PC-3 (cell line): ENCODE measurements around the gene RIMBP2.

Source experiments
- EZH2 ChIP-seq: fragments of 300-600 bp; sonication (generic); IDR thresholded peaks from one replicate; pipeline ENCODE4 v1.6.1; 2017; ENCODE audit warnings: antibody characterized with exemption, mild to moderate bottlenecking, low read length; ENCODE audit not compliant: unreplicated experiment
- EZH2phosphoT487 ChIP-seq: fragments of 300-600 bp; sonication (generic); IDR thresholded peaks from 2 replicates; pipeline ENCODE4 v1.6.1; 2018; ENCODE audit warnings: mild to moderate bottlenecking, antibody characterized with exemption, low read length, borderline replicate concordance
- TF ChIP-seq, protein P1 (sequence below): fragments of 300-600 bp; sonication (generic); conservative IDR thresholded peaks from 2 replicates; pipeline ENCODE4 v1.5.1; 2017; ENCODE audit warnings: antibody characterized with exemption, low read depth, mild to moderate bottlenecking, low read length

DNA sequence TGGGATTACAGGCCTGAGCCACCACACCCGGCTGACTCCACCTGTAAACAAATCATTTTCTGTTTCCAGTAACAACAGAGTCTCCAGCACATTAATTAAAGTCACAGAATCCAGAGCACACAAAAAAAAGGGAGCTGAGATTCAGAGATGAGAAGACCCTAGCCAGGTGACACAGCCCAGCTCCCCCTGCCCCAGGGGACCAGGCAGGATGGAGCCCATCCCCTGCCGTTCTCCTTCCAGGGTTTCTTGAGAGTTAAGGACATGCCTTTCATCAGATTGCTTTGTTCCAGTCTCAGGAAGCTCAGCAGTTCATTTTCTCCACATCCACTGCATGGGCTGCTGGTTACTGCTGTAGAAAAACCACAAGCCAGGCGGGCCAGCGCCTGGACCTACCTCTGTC lies 81.2 kb downstream of the RIMBP2 start:
- TF ChIP-seq, protein P1, sequence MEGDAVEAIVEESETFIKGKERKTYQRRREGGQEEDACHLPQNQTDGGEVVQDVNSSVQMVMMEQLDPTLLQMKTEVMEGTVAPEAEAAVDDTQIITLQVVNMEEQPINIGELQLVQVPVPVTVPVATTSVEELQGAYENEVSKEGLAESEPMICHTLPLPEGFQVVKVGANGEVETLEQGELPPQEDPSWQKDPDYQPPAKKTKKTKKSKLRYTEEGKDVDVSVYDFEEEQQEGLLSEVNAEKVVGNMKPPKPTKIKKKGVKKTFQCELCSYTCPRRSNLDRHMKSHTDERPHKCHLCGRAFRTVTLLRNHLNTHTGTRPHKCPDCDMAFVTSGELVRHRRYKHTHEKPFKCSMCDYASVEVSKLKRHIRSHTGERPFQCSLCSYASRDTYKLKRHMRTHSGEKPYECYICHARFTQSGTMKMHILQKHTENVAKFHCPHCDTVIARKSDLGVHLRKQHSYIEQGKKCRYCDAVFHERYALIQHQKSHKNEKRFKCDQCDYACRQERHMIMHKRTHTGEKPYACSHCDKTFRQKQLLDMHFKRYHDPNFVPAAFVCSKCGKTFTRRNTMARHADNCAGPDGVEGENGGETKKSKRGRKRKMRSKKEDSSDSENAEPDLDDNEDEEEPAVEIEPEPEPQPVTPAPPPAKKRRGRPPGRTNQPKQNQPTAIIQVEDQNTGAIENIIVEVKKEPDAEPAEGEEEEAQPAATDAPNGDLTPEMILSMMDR = no peak
- TF ChIP-seq EZH2phosphoT487 (no peak), EZH2 (no peak)
